Sigmoid colon (tissue), 7 donors: ENCODE results near the gene NR1D2. TPM values are rescaled to one million over a fixed set of nuclear protein-coding genes. Genes with fewer than 3 reads are reported as not detected.

Source experiments
- DNase-seq: peaks from one replicate; pipeline ENCODE4 v3.0.0-alpha.2; 2019
- H3K27ac ChIP-seq, 4 donors: fragments of 200-600 bp; sonication (generic); one replicate each; pipeline ENCODE4 v1.5.1; 2016 to 2019; ENCODE audit warnings: mild to moderate bottlenecking in 1 of 4
- H3K27me3 ChIP-seq, 3 donors: fragments of 200-600 bp; sonication (generic); one replicate each; pipeline ENCODE4 v1.5.1; 2019; ENCODE audit warnings: mild to moderate bottlenecking in 1 of 3
- H3K36me3 ChIP-seq, 4 donors: fragments of 200-600 bp; sonication (generic); one replicate each; pipeline ENCODE4 v1.5.1; 2016 to 2019
- H3K4me1 ChIP-seq, 4 donors: fragments of 200-600 bp; sonication (generic); one replicate each; pipeline ENCODE4 v1.5.1; 2017 to 2019
- H3K4me3 ChIP-seq, 4 donors: fragments of 200-600 bp; sonication (generic); one replicate each; pipeline ENCODE4 v1.5.1; 2017 to 2019; ENCODE audit warnings: mild to moderate bottlenecking in 2 of 4, moderate library complexity in 1 of 4
- H3K9me3 ChIP-seq, 4 donors: fragments of 200-600 bp in 3 of 4; sonication (generic) in 3 of 4; one replicate each; pipeline versions ENCODE4 v1.5.1 to v1.6.1; 2013 to 2019
- EP300 ChIP-seq, 4 donors: sonication (generic); formaldehyde crosslinking; IDR thresholded peaks; one replicate each; pipeline ENCODE4 v1.6.1; 2017; ENCODE audit warnings: antibody characterized with exemption in 4 of 4
- POLR2A ChIP-seq, 2 donors: fragments of 450-650 bp; IDR thresholded peaks; one replicate each; pipeline ENCODE4 v1.6.1; 2016; ENCODE audit warnings: antibody characterized with exemption in 2 of 2, mild to moderate bottlenecking in 2 of 2, moderate library complexity in 2 of 2
- POLR2AphosphoS5 ChIP-seq, 4 donors: sonication (generic); formaldehyde crosslinking; IDR thresholded peaks; one replicate each; pipeline ENCODE4 v1.6.1; 2017; ENCODE audit warnings: antibody characterized with exemption in 4 of 4
- WGBS, 2 donors: extraction: QIAGEN DNeasy Blood & Tissue Kit; methylation state at CpG; one replicate each; pipeline ENCODE4 v1.1.7; 2013; 5-methylcytosine and 5-hydroxymethylcytosine counted together
- intact Hi-C: fragments of 100-400 bp; cut with DNase I; formaldehyde crosslinking; loops from one replicate; pipeline ENCODE4 v1.15.1; 2023
- polyA plus RNA-seq, 3 donors: library from polyadenylated mRNA; stranded (reverse); fragments of 200-250 nt; gene quantifications; one replicate each; pipeline ENCODE4 v1.2.3, GENCODE V29; 2013
- total RNA-seq, 4 donors: library from RNA; depleted of rRNA; stranded (reverse); fragments of >200 nt; gene quantifications; one replicate each; pipeline ENCODE4 v1.1.0, GENCODE V29; 2016
- TF ChIP-seq, protein P1 (sequence below), 4 experiments: fragments of 450-650 bp in 3 of 4; fragments of 200-600 bp in 1 of 4; IDR thresholded peaks; one replicate each; pipeline ENCODE4 v1.5.1; 2016 to 2019; ENCODE audit warnings: antibody characterized with exemption in 4 of 4, mild to moderate bottlenecking in 3 of 4, moderate library complexity in 2 of 4
- donor health status: healthy with polysubstance abuse.
- donor health status: Bipolar disorder and iron deficiency.
- donor health status: healthy.

NR1D2 gene
- total and polyA plus RNA-seq, 7 donors: 7.7 to 63.7 (median 43.8) TPM

DNA sequence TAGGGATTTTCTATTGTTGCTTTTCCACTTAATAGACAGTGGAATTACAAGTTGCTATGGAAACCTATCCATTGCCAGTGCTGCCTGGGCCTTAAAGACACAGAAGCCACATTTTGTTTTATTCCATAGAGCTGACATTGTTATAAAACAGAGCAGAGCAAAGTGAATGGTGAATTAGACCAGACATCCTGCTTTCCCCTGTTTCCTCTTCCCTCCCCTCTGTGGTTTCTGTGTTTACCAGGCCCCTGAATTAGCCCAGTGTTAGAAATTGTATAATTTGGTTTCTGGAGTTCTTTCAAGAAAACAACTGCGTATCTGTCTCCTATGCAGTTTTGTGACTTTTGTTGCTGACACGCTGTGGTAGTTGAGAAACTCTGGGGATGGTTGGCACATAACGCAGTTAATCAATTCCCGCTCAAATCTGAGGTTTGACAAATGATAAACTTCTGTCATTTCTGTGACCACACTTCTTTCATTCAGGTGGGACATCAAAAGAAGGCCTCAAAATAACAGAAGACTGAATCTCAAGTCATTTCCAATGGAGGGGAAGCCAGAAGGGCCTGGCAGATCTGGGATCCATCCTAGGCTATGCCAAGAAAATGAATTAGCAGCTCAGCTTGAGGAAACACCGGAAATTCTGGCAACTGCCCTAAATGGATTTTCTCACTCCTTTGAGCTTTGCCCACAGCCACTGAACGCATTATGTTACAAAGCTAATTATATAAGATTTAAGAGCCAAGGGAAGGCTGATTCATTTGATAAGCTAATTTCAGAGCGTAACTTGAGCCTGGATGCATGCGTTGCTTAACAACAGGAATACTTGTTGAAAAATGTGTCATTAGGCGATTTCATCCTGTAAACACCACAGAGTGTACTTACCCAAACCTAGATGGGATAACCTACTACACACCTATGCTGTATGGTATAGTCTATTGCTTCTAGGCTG lies 46.9 kb downstream of the NR1D2 start:
- TF ChIP-seq POLR2AphosphoS5 (IDR thresholded peaks at IDR 0.05): peak; percentile 76 to 94 (median 88)
- TF ChIP-seq POLR2A (IDR thresholded peaks at IDR 0.05): no peak
- TF ChIP-seq EP300 (IDR thresholded peaks at IDR 0.05): peak in 1 of 4 donors; percentile 22
- TF ChIP-seq, protein P1, sequence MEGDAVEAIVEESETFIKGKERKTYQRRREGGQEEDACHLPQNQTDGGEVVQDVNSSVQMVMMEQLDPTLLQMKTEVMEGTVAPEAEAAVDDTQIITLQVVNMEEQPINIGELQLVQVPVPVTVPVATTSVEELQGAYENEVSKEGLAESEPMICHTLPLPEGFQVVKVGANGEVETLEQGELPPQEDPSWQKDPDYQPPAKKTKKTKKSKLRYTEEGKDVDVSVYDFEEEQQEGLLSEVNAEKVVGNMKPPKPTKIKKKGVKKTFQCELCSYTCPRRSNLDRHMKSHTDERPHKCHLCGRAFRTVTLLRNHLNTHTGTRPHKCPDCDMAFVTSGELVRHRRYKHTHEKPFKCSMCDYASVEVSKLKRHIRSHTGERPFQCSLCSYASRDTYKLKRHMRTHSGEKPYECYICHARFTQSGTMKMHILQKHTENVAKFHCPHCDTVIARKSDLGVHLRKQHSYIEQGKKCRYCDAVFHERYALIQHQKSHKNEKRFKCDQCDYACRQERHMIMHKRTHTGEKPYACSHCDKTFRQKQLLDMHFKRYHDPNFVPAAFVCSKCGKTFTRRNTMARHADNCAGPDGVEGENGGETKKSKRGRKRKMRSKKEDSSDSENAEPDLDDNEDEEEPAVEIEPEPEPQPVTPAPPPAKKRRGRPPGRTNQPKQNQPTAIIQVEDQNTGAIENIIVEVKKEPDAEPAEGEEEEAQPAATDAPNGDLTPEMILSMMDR (IDR thresholded peaks at IDR 0.05): no peak
- no peaks in the 10 kb centered on the region for H3K36me3 ChIP-seq
- intact Hi-C loops: no loop called here
- H3K27ac ChIP-seq: peak overlapping the region; percentile 27 to 75 (median 66)
- no peak for DNase-seq
- H3K27me3 ChIP-seq: no peaks in the 10 kb centered on the region
- no peak overlapping the region for H3K4me3 ChIP-seq
- H3K9me3 ChIP-seq: no peaks in the 10 kb centered on the region
- H3K4me1 ChIP-seq: peaks cover 0 to 44% (median 41%) of the 10 kb centered on the region in 4 donors
- WGBS, 2 donors: 52 to 82% methylated on average over 9 of the region's 9 CpGs

DNA sequence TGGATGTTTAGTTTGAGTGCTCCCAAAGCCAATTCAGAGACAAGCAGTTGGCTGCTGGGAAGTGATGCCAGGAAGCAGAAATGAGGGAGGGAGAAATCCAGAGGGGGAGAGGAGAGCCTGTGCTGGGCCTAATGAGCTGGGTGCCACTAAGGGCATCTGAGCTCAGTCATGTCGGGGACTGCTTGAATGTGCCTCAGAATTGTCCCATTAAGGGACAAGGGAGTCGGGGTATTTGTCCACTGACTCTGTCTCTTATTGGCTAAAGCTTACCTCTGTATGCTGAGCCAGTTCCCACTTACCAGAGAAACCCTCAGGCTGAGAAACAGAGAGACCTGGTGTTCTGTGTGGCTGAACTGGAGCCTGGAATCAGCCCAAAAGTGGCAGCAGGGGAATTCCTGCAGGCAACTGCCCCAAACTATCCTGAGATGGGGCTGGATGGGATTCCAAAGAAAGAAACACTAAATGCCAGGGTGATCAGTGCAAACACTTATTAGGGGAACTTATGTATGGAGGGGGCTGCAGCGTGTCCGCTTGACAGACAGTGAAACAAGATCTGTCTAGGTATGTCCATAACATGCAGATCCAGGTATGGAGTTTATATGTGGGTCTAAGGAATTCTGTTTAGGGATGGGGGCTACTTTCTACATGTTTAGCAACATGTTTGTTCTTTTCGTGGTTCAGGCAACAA lies 48.6 kb downstream of the NR1D2 start:
- WGBS, 2 donors: 80 to 84% methylated on average over 5 of the region's 5 CpGs
- H3K9me3 ChIP-seq: no peaks in the 10 kb centered on the region
- no peaks in the 10 kb centered on the region for H3K27me3 ChIP-seq
- no peaks in the 10 kb centered on the region for H3K36me3 ChIP-seq
- no peak for DNase-seq
- H3K4me3 ChIP-seq: no peak overlapping the region
- H3K27ac ChIP-seq: peak overlapping the region; percentile 7 to 75 (median 64)
- intact Hi-C loops: no loop called here
- peaks cover 0 to 44% (median 41%) of the 10 kb centered on the region in 4 donors for H3K4me1 ChIP-seq
- TF ChIP-seq POLR2AphosphoS5 (IDR thresholded peaks at IDR 0.05) (no peak), POLR2A (IDR thresholded peaks at IDR 0.05) (no peak)
- TF ChIP-seq, protein P1 (IDR thresholded peaks at IDR 0.05): no peak

DNA sequence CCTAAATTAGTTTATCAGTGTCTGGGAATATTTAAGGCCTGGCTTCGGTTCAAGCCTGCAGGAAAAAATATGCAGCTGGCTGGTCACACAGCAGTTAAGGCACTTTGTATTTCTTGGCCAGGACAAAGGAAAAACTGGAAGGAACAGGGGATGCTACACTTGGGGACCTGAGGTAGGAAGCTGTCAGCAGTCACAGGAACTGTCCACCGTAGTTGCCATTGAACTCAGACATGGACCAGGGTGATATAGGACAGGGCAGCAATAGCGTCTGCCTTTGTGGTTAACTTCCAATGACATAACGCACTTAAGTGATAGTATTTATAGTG lies 49.1 kb downstream of the NR1D2 start:
- TF ChIP-seq EP300 (IDR thresholded peaks at IDR 0.05) (no peak), POLR2A (IDR thresholded peaks at IDR 0.05) (no peak), POLR2AphosphoS5 (IDR thresholded peaks at IDR 0.05) (no peak)
- TF ChIP-seq, protein P1 (IDR thresholded peaks at IDR 0.05): no peak
- no peak for DNase-seq
- Histone ChIP-seq H3K27me3 (no peaks in the 10 kb centered on the region), H3K27ac (peak overlapping the region in 2 of 4 donors; percentile 72 to 75), H3K9me3 (no peaks in the 10 kb centered on the region), H3K4me3 (no peak overlapping the region), H3K4me1 (peaks cover 0 to 50% (median 46%) of the 10 kb centered on the region in 4 donors), H3K36me3 (no peaks in the 10 kb centered on the region)
- intact Hi-C loops: no loop called here
- WGBS, 2 donors: 66 to 81% methylated on average over 4 of the region's 4 CpGs

DNA sequence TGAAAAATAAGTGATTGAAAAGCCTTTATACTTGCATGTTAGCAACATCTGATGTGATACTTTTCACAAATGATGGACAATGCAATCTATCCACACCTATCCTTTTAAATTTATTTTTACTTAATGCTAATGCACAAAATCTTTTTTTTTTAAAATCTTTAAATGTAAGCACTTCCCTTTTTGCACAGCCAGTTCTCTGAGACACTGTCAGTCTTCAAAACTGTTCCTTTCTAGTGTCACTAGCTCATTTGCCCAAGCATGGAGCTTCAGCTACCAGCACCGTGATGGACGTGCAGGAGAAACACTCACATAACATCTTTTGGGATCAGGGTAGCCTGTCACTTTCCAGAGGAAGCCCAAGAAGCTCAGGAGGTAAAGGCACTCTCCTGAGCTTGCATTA lies 50.1 kb downstream of the NR1D2 start:
- H3K4me1 ChIP-seq: peaks cover 0 to 51% (median 47%) of the 10 kb centered on the region in 4 donors
- intact Hi-C loops: no loop called here
- DNase-seq: no peak
- no peaks in the 10 kb centered on the region for H3K9me3 ChIP-seq
- no peak overlapping the region for H3K4me3 ChIP-seq
- no peak overlapping the region for H3K27ac ChIP-seq
- TF ChIP-seq EP300 (IDR thresholded peaks at IDR 0.05) (no peak), POLR2A (IDR thresholded peaks at IDR 0.05) (no peak), POLR2AphosphoS5 (IDR thresholded peaks at IDR 0.05) (no peak)
- TF ChIP-seq, protein P1 (IDR thresholded peaks at IDR 0.05): no peak
- WGBS, 2 donors: 78 to 91% methylated on average over 2 of the region's 2 CpGs
- no peaks in the 10 kb centered on the region for H3K27me3 ChIP-seq
- no peaks in the 10 kb centered on the region for H3K36me3 ChIP-seq
